HG02870 (cell line): Measurements from ENCODE around the gene TRAPPC10.
A peak's percentile ranks its signal among the peaks of the same experiment; 100 is the strongest.
"Not testable (repeated sequence)": the region's sequence is repeated elsewhere in the genome, so short reads cannot be mapped to it uniquely, and the experiment has no call there.

Experiments used
- ATAC-seq: cut with Tn5 transposase; IDR thresholded peaks from one replicate; pipeline ENCODE4 v1.9.1; 2021; ENCODE audit warnings: mild to moderate bottlenecking, moderate library complexity; ENCODE audit not compliant: unreplicated experiment

Gene TRAPPC10

GRCh38 chr21:44134732-44135131, 122.6 kb downstream of the TRAPPC10 start:
- ATAC-seq = not testable (repeated sequence)

DNA sequence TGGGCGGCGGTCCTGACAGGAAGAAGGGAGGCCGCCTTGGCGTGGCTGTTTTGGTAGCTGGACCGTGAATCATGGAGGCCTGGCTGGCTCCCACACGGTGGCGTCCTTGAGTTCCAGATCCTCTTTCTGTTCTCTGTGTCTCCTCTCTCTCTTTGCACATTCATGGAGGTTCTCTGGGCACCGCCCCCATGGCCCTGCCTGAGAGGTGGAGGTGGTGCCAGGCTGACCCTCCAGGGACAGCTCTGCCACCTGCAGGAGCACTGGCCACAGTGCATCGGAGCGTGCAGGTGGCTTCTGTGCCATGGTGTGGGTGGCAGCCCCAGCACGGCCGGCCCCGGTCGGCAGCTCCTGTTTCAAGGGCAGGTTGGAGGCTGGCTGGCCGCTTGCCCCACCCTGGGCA, 125.9 kb downstream of the TRAPPC10 start:
- not testable (repeated sequence) for ATAC-seq

GRCh38 chr21:44139787-44140551, 127.9 kb downstream of the TRAPPC10 start:
- ATAC-seq = not testable (repeated sequence)

GRCh38 chr21:44140552-44140932, 128.4 kb downstream of the TRAPPC10 start:
- not testable (repeated sequence) for ATAC-seq

- ATAC-seq = not testable (repeated sequence)
Observed at GRCh38 chr21:44142470-44142869, 130.4 kb downstream of the TRAPPC10 start.

- not testable (repeated sequence) for ATAC-seq
Observed at GRCh38 chr21:44143380-44143779, 131.3 kb downstream of the TRAPPC10 start.

GRCh38 chr21:44143996-44144395, 131.9 kb downstream of the TRAPPC10 start:
- ATAC-seq = not testable (repeated sequence)

DNA sequence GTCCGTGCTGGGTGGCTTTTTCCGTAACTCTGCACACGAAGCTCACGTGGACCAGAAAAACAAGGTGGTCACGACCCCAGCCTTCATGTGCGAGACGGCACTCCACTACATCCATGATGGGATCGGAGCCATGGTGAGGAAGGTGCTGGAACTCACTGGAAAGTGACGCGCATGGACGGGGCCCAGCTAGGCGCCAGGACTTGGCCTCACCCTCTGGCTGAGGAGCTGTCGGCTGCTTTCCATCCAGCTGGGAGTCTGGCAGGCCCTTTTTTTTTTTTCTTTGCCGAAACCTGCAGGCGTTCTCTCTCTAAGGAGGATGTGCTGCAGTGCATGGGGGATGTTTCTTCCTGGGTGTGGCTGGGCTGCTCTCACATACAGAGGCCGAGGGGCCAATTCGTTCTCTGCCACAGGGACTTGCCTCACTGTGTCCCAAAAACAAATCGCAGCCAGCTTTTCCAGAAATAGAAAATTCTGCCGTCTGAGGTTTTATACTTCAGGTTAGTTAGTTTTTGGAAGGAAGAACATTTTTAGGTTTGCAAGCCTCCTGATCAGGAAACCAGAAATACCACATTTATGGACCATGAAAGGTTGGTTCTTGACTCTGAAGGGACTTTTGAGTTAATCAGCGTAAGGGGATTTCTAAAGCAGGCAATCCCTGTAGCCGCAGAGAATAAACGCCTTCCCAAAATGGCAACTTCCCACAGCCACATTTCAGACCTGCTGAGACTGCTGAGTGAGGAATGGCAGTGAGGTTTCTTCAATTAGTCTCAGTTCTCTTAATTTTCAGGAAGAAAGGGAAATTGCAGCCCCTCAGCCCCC, 132.9 kb downstream of the TRAPPC10 start:
- ATAC-seq = not testable (repeated sequence)

GRCh38 chr21:44145616-44146015, 133.5 kb downstream of the TRAPPC10 start:
- not testable (repeated sequence) for ATAC-seq

DNA sequence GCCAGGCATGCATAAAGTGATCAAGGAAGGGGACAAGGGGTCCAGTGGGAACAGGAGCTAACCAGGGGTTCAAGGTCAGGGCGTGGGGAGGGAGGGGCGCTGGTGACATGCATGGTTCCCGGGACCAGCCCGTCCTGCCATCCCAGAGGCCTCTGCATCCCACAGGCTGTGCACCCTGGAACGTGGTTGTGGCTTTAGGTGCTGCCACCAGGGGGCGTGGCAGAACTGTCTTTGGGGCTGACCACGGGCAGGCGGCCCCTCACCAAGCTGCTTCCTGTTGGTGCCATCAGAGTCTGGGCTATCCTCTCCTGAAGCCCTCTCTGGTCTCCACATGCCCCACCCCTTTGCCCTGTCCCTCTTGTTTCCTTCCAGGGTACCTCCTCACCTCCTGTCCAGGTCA, 135.0 kb downstream of the TRAPPC10 start:
- ATAC-seq = not testable (repeated sequence)

GRCh38 chr21:44150255-44150654, 138.1 kb downstream of the TRAPPC10 start:
- ATAC-seq = not testable (repeated sequence)

GRCh38 chr21:44153214-44153888, 141.2 kb downstream of the TRAPPC10 start:
- ATAC-seq = not testable (repeated sequence)

DNA sequence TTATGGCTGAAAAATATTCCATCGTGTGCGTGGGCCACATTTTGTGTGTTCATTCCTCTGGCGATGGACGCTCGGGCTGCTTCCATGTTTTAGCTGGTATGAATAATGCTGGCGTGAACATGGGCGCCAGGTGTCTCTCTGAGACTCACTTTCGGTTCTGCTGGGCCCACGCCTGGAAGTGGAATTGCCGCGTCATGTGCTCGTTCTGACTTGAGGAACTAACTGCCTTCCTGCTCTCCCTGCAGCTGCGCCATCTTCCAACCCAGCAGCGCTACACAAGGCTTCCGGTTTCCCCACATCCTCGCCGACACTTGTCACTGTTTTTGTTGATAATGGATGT, 141.8 kb downstream of the TRAPPC10 start:
- ATAC-seq = not testable (repeated sequence)

DNA sequence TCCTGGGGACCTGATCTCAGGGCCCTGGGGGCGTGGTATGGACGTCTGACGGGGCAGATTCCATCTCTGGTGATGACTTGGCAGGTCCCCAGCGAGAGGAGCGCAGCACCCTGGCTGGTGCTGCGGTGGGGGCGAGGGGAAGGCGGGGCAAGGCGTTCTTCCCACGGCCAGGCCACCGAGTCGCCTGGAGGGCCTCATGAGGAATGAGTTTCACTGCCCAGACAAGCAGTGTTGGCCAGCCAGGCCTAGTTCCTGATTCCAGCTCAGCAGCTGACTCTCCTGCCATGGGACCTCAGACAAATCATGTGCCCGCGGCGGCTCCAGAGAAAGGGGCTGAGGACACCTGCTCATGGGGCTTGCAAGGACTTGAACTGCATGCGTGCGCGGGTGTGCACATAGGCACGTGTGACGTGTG, 142.7 kb downstream of the TRAPPC10 start:
- ATAC-seq = peak; percentile 16

- peak; percentile 39 for ATAC-seq
Observed at GRCh38 chr21:44155231-44155993, 143.3 kb downstream of the TRAPPC10 start.

GRCh38 chr21:44155994-44156380, 143.9 kb downstream of the TRAPPC10 start:
- ATAC-seq = peak; percentile 4
